ENCODE measurements around the gene ACAP1. TPM values are rescaled to one million over a fixed set of nuclear protein-coding genes. Genes with fewer than 3 reads are reported as not detected.

ACAP1 gene
- total RNA-seq, 2 donors from 2014 or later = 0.99 to 2.1 TPM

DNA sequence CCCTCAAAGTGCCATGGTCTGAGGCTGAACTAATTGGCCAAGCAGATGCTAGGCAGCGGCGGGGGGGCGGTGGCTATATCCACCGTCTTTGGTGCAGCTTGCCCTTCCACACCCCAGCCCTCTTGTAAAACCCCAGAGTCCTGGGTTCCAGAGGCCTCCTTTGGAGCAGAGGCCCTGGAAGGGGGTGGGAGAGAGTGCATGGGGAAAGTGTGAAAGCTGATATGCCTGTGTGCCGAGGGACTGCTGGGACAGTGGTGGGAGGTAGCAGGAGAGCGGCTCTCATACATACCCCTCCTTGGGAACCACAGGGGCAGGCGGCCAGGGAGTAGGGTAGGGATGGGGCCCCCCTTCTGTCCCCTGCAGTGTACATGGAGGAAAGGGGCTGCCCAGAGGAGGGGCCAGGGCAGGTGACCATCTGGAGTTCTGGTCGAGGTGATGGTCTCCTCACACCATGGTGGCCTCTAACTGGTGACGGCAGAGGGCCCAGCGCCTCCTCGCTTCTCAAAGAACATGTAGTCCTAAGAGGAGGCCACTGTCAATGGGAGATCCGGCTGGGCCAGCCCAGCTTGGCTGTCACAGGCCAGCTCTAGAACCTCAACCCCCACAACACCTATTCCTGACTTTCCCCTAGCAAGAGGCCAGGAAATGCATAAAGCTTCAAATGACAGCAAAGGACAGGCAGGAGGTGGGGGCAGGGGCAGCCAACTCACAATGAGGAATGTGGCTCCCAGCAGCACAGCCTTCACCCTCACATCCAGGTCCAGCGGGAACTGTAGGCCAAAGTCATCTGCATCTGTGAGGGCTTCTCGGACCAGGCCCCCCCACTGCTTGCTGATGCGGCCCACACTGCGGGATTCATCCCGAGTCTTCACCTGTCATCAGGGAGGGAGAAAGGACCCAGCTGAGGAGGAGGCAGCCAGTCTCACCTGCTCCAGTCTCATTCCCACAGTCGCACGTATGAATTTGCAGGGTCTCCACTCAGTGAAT, 53.9 kb downstream of the ACAP1 start:
- no peak for DNase-seq
- H3K36me3 ChIP-seq (replicated peaks in 1 of 2; ENCODE audit: insufficient read depth in 1 of 2, low read depth in 2 of 2) = peaks cover 0 to 6% of the 10 kb centered on the region in 2 donors
- ATAC-seq = no peak
- intact Hi-C loops (cut with DNase I) = no loop called here
- WGBS, 2 donors = 87 to 94% methylated on average over 10 to 19 of the region's 19 CpGs
- no peak overlapping the region for H3K27ac ChIP-seq
- no peak overlapping the region for H3K4me3 ChIP-seq
- H3K4me1 ChIP-seq = peaks cover 19% of the 10 kb centered on the region
- H3K27me3 ChIP-seq = no peaks in the 10 kb centered on the region
- H3K9me3 ChIP-seq = no peaks in the 10 kb centered on the region
- no peak for TF ChIP-seq POLR2A (IDR thresholded peaks at IDR 0.05)
- TF ChIP-seq, protein P1, sequence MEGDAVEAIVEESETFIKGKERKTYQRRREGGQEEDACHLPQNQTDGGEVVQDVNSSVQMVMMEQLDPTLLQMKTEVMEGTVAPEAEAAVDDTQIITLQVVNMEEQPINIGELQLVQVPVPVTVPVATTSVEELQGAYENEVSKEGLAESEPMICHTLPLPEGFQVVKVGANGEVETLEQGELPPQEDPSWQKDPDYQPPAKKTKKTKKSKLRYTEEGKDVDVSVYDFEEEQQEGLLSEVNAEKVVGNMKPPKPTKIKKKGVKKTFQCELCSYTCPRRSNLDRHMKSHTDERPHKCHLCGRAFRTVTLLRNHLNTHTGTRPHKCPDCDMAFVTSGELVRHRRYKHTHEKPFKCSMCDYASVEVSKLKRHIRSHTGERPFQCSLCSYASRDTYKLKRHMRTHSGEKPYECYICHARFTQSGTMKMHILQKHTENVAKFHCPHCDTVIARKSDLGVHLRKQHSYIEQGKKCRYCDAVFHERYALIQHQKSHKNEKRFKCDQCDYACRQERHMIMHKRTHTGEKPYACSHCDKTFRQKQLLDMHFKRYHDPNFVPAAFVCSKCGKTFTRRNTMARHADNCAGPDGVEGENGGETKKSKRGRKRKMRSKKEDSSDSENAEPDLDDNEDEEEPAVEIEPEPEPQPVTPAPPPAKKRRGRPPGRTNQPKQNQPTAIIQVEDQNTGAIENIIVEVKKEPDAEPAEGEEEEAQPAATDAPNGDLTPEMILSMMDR (IDR thresholded peaks at IDR 0.05) = no peak

DNA sequence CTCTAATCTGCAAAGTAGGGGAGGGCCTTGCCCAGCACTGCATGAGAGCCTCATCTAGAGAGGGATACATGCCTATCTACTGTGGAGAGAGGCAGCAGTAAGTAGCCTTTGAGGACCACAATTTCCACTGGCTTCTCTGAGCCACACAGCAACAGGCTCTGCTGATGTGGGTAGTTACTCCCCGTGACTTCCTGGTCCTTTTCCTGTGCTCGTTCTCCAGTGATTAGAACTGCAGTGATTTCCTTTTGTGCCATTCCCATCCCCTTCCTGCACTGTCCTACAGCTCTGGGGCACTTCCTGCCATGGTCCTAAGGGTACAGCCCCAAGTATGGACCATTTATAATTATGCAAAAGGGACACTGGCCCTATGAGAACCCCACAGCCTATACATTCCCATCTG, 55.0 kb downstream of the ACAP1 start:
- DNase-seq (no peak), ATAC-seq (no peak)
- no peak for TF ChIP-seq POLR2A (IDR thresholded peaks at IDR 0.05)
- TF ChIP-seq, protein P1 (IDR thresholded peaks at IDR 0.05) = no peak
- peaks cover 0 to 6% of the 10 kb centered on the region in 2 donors for H3K36me3 ChIP-seq (replicated peaks in 1 of 2; ENCODE audit: insufficient read depth in 1 of 2, low read depth in 2 of 2)
- H3K27me3 ChIP-seq = no peaks in the 10 kb centered on the region
- 55 to 93% methylated on average over 2 of the region's 2 CpGs for WGBS, 2 donors
- H3K9me3 ChIP-seq = no peaks in the 10 kb centered on the region
- intact Hi-C loops (cut with DNase I) = no loop called here
- H3K4me1 ChIP-seq = peaks cover 20% of the 10 kb centered on the region
- H3K27ac ChIP-seq = no peak overlapping the region
- H3K4me3 ChIP-seq = no peak overlapping the region

DNA sequence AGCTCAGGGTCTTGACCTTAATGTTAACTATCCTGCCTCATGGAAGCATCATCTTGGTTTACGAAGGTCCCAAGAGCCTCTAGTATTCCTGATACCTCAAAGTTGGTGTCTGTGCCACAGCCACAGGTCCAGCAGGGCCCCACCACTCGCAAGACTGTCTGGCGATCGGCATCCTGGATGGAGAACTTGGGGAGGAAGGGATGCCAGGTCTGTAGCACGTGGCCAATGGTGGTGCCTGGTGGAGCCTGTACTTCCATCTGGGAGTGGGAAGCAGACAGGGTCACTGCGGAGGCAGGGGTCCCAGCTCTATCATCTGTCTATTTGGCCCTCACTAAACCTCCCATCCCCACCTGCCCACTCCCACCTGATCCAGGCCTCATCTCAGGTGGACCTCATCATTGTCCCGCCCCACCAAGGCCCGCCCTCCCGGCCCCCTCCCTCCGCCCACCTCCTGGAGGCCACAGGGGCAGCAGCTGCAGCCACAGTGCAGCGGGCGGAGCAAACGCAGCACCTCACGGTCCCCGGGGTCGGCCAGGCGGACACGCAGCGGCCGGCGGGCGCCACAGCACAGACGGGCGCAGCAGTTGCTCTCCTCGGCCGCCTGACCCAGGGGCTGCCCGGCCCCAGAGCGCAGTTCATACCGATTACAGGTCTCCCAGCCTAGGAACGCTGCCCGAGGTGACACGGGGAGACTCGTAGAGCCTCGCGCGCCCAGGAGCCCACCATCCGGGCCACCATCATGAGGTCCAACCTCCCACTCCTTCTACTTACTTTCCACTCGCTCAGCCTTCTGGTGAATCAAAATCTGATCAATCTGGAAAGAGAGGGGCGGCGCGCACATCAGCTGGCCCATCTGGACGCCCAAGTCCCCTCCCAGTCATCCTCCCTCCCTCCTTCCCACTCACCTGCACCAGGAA, 56.6 kb downstream of the ACAP1 start:
- no peak for ATAC-seq
- H3K36me3 ChIP-seq (replicated peaks in 1 of 2; ENCODE audit: insufficient read depth in 1 of 2, low read depth in 2 of 2) = peaks cover 0 to 6% of the 10 kb centered on the region in 2 donors
- no peaks in the 10 kb centered on the region for H3K9me3 ChIP-seq
- TF ChIP-seq POLR2A (IDR thresholded peaks at IDR 0.05) = no peak
- TF ChIP-seq, protein P1 (IDR thresholded peaks at IDR 0.05) = no peak
- WGBS, 2 donors = 73 to 86% methylated on average over 13 to 27 of the region's 42 CpGs
- no peak for DNase-seq
- no peak overlapping the region for H3K27ac ChIP-seq
- no peaks in the 10 kb centered on the region for H3K27me3 ChIP-seq
- intact Hi-C loops (cut with DNase I) = no loop called here
- H3K4me1 ChIP-seq = peaks cover 20% of the 10 kb centered on the region
- H3K4me3 ChIP-seq = no peak overlapping the region

DNA sequence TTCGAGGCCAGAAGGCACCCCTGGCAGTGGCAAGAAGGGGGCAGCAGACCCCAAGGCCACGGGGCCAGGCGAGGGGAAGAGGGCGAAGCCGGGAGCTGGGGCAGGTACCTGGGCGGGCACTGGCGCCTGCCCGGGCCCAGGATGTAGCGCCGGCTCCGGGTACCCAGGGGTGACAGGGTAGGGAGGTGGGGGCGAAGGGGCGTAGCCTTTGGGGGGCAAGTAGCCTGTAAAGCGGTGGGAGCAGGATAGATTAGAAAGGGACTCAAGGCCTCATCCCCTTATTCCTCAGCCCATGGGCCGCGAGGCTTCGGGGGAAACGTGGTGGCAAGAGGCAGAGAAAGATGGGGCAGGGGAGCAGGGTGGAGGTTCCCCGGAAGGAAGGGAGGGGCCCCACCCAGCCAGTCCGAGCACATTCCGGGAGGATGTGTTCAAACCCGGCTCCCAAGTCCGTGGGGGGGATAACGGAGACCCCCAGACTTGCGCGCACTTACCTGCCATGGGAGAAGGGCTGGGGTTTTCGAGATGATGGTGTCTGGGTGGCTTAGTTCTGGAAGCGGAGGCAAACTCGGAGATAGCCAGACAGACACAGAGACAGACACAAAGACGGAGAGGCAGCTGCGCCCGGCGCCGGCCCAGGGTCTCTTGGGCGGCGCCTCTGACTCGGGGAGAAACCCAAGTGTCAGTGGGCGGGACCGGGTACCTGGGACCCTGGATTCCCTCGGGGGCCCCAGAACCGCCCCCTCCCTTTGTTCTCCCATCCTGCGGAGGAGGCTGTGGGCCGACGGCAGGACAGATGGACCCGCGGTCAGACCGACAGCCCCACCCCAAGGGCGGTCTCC, 57.5 kb downstream of the ACAP1 start:
- DNase-seq = peak in 1 of 4 donors; percentile 45
- no peaks in the 10 kb centered on the region for H3K27me3 ChIP-seq
- peaks cover 20% of the 10 kb centered on the region for H3K4me1 ChIP-seq
- TF ChIP-seq POLR2A (IDR thresholded peaks at IDR 0.05) = no peak
- TF ChIP-seq, protein P1 (IDR thresholded peaks at IDR 0.05) = no peak
- peak overlapping the region in 1 of 2 donors; percentile 69 for H3K4me3 ChIP-seq
- WGBS, 2 donors = 5 to 17% methylated on average over 30 to 41 of the region's 48 CpGs
- H3K36me3 ChIP-seq (replicated peaks in 1 of 2; ENCODE audit: insufficient read depth in 1 of 2, low read depth in 2 of 2) = peaks cover 0 to 6% of the 10 kb centered on the region in 2 donors
- ATAC-seq = peak; percentile 9
- no peaks in the 10 kb centered on the region for H3K9me3 ChIP-seq
- intact Hi-C loops (cut with DNase I) = no loop called here
- peak overlapping the region; percentile 83 to 97 (median 95) for H3K27ac ChIP-seq

Measured in body of pancreas (tissue), 4 donors.